CD4-positive, CD25-positive, alpha-beta regulatory T cell (primary cell): Measurements from ENCODE around the gene SLC43A1. TPM values are rescaled to one million over a fixed set of nuclear protein-coding genes. Genes with fewer than 3 reads are reported as not detected.

Source experiments
- ATAC-seq, 2 donors: fragments of 150-1000 bp; cut with Tn5 transposase; one replicate each; pipeline ENCODE4 v1.10.0; 2021; ENCODE audit warnings: low read depth in 2 of 2, moderate number of reproducible peaks in 2 of 2, moderate library complexity in 1 of 2
- DNase-seq, 3 donors: peaks; one replicate each; pipeline versions ENCODE4 v3.0.0 to v3.0.0-alpha.2; 2012 to 2022; ENCODE audit warnings: mixed read lengths in 1 of 3
- H3K27ac ChIP-seq: one replicate; pipeline ENCODE4 v1.7.0; 2013; ENCODE audit warnings: mild to moderate bottlenecking, low read length; ENCODE audit not compliant: insufficient read depth, poor library complexity, severe bottlenecking
- H3K27me3 ChIP-seq: one replicate; pipeline ENCODE4 v1.7.0; 2013; ENCODE audit warnings: low read length; ENCODE audit not compliant: control insufficient read depth, insufficient read depth
- H3K36me3 ChIP-seq: one replicate; pipeline ENCODE4 v1.7.0; 2013; ENCODE audit warnings: mild to moderate bottlenecking, low read length, moderate library complexity; ENCODE audit not compliant: control insufficient read depth, insufficient read depth
- H3K4me1 ChIP-seq: 2 replicates; pipeline ENCODE4 v1.7.0; 2013; ENCODE audit warnings: mild to moderate bottlenecking, low read length; ENCODE audit not compliant: insufficient read depth, control insufficient read depth, poor library complexity, severe bottlenecking
- H3K4me3 ChIP-seq: one replicate; pipeline ENCODE4 v1.7.0; 2013; ENCODE audit warnings: low read depth, mild to moderate bottlenecking, low read length, moderate library complexity
- H3K9me3 ChIP-seq, 2 experiments: 1 replicate in 1 of 2; 2 replicates in 1 of 2; pipeline ENCODE4 v1.7.0; 2013; ENCODE audit warnings: low read length in 2 of 2, mild to moderate bottlenecking in 1 of 2, moderate library complexity in 1 of 2; ENCODE audit not compliant: control insufficient read depth in 2 of 2
- H3K27ac Mint-ChIP-seq, 3 donors: one replicate each; pipeline ENCODE4 v1.8.0; 2020 to 2022; ENCODE audit warnings: mild to moderate bottlenecking in 3 of 3, mixed read lengths in 3 of 3, moderate library complexity in 2 of 3
- H3K27me3 Mint-ChIP-seq: one replicate; pipeline ENCODE4 v1.8.0; 2022; ENCODE audit warnings: mild to moderate bottlenecking, mixed read lengths
- H3K36me3 Mint-ChIP-seq: one replicate; pipeline ENCODE4 v1.8.0; 2020; ENCODE audit warnings: mixed read lengths
- H3K4me1 Mint-ChIP-seq, 4 donors: one replicate each; pipeline ENCODE4 v1.8.0; 2020 to 2022; ENCODE audit warnings: mixed read lengths in 4 of 4, mild to moderate bottlenecking in 1 of 4
- H3K4me3 Mint-ChIP-seq, 4 donors: one replicate each; pipeline ENCODE4 v1.8.0; 2020 to 2022; ENCODE audit warnings: mild to moderate bottlenecking in 4 of 4, mixed read lengths in 4 of 4, moderate library complexity in 3 of 4
- H3K9me3 Mint-ChIP-seq, 7 donors: one replicate each; pipeline ENCODE4 v1.8.0; 2020 to 2022; ENCODE audit warnings: mixed read lengths in 7 of 7, mild to moderate bottlenecking in 3 of 7, moderate library complexity in 2 of 7
- polyA plus RNA-seq, 4 donors: library from polyadenylated mRNA; unstranded; fragments of 300-500 nt; fragmentation: Illumina TruSeq; gene quantifications; one replicate each; pipeline ENCODE4 v1.2.3, GENCODE V29; 2021
- total RNA-seq: library from RNA; stranded (reverse); gene quantifications from one replicate; pipeline ENCODE4 v1.2.3, GENCODE V29; 2022

SLC43A1 gene
- total and polyA plus RNA-seq, 5 donors from 2014 or later: 12.8 to 29.9 (median 25.0) TPM

DNA sequence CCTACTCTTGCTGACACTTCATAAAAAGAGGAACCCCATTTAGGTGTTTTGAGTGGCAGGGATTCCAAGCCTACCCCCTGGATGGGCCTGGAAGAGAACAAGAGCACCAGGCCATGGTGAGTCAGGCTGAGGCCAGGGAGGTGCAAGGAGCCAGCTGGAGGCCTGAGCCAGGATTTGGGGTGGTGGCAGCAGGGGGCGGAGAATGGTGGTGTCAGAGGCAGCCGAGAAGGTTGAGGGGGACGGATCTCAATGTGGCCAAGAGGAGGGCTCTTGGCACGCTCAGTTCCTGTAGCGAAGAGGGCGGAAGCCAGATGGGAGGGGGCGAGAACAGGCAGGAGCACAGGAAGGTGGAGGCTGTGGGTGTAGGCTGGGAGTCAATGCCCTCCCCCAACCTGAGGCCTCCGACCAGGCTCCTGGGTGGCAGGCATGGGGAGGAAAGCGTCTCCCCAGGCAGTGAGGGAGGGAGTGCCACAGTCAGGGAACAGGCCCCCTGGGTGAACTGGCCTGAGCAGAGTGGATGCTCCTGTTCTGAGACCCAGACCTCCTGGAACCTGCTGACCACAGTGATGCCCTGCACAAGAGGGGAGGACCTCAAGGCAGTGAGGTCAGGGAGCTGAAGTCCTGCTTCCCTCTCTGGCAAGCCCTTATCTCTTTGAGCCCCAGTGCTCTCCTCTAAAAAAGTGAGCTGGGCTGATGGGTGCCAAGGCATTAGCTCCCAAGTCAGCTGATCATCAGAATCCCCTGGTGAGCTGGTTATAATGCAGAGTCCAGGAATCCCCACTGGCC, 41.3 kb downstream of the SLC43A1 start:
- peak overlapping the region; percentile 55 to 95 (median 64) for H3K27ac Mint-ChIP-seq
- H3K27me3 ChIP-seq: no peaks in the 10 kb centered on the region
- no peaks in the 10 kb centered on the region for H3K9me3 ChIP-seq
- peaks cover 0 to 3% (median 0%) of the 10 kb centered on the region in 7 donors for H3K9me3 Mint-ChIP-seq
- H3K4me3 Mint-ChIP-seq: peak overlapping the region in 3 of 4 donors; percentile 33 to 66 (median 42)
- peaks cover 30% of the 10 kb centered on the region for H3K27me3 Mint-ChIP-seq
- no peak overlapping the region for H3K27ac ChIP-seq
- H3K36me3 ChIP-seq: no peaks in the 10 kb centered on the region
- DNase-seq: peak in 1 of 3 donors; percentile 80
- ATAC-seq: peak; percentile 58 to 73
- peaks cover 0 to 39% (median 14%) of the 10 kb centered on the region in 4 donors for H3K4me1 Mint-ChIP-seq
- peaks cover 33% of the 10 kb centered on the region for H3K4me1 ChIP-seq
- H3K4me3 ChIP-seq: no peak overlapping the region
- H3K36me3 Mint-ChIP-seq: no peaks in the 10 kb centered on the region

DNA sequence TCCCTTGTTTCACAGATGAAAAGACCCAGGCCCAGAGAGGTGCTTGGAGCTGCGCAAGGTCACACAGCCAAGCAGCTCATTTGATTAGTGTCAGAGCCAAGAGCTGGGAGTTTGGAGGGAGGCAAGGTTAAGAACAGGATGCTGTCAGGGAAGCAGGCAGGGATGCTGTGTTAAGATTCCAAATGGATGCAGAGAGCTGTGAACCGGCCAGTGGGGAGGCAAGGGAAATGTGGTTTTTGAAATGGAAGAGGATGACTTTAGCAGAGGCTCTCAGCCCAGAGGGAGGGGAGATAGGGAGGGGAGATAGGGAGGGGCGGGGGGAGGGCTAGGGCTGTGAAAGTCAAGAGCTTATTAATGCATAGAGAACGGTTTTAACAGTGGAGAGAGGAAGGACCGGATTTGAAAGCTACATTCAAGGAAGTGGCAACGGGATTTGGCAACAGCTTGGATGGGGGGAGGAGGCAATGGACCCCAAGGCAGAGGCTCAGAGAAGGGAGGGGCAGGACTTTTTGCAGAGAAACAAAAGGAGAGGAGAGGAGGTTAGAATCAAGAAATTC, 42.1 kb downstream of the SLC43A1 start:
- peaks cover 22% of the 10 kb centered on the region for H3K27me3 Mint-ChIP-seq
- ATAC-seq (no peak), DNase-seq (no peak)
- Histone ChIP-seq H3K4me3 (no peak overlapping the region), H3K9me3 (no peaks in the 10 kb centered on the region), H3K36me3 (no peaks in the 10 kb centered on the region), H3K27ac (no peak overlapping the region), H3K4me1 (peaks cover 33% of the 10 kb centered on the region), H3K27me3 (no peaks in the 10 kb centered on the region)
- peaks cover 0 to 3% (median 0%) of the 10 kb centered on the region in 7 donors for H3K9me3 Mint-ChIP-seq
- no peaks in the 10 kb centered on the region for H3K36me3 Mint-ChIP-seq
- peak overlapping the region in 1 of 3 donors; percentile 64 for H3K27ac Mint-ChIP-seq
- H3K4me3 Mint-ChIP-seq: peak overlapping the region in 3 of 4 donors; percentile 33 to 64 (median 46)
- H3K4me1 Mint-ChIP-seq: peaks cover 0 to 39% (median 14%) of the 10 kb centered on the region in 4 donors

DNA sequence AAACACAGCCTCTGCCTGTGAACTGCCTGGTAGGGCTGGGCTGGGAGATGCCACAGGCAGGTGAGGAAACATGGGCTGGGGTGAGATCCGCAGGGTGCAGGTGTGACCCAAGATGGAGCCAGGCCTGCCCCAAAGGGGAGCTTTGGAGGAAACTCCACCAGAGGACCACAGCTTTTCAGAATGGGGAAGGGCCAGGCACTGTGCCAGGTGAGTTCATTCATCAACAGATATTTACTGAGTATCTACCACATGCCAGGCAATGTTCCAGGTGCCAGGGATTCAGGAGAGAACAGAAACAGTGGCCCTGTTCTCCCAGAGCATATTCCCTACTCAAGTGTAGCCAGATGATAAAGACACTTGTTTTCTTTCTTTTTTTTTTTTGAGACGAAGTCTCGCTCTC, 44.0 kb downstream of the SLC43A1 start:
- H3K36me3 Mint-ChIP-seq: no peaks in the 10 kb centered on the region
- Histone ChIP-seq H3K4me3 (no peak overlapping the region), H3K4me1 (peaks cover 27% of the 10 kb centered on the region), H3K27me3 (no peaks in the 10 kb centered on the region), H3K27ac (no peak overlapping the region), H3K36me3 (no peaks in the 10 kb centered on the region), H3K9me3 (no peaks in the 10 kb centered on the region)
- H3K27ac Mint-ChIP-seq: peak overlapping the region in 1 of 3 donors; percentile 11
- ATAC-seq (no peak), DNase-seq (no peak)
- H3K9me3 Mint-ChIP-seq: peaks cover 0 to 3% (median 0%) of the 10 kb centered on the region in 7 donors
- no peak overlapping the region for H3K4me3 Mint-ChIP-seq
- peaks cover 0 to 31% (median 12%) of the 10 kb centered on the region in 4 donors for H3K4me1 Mint-ChIP-seq
- H3K27me3 Mint-ChIP-seq: peaks cover 25% of the 10 kb centered on the region

DNA sequence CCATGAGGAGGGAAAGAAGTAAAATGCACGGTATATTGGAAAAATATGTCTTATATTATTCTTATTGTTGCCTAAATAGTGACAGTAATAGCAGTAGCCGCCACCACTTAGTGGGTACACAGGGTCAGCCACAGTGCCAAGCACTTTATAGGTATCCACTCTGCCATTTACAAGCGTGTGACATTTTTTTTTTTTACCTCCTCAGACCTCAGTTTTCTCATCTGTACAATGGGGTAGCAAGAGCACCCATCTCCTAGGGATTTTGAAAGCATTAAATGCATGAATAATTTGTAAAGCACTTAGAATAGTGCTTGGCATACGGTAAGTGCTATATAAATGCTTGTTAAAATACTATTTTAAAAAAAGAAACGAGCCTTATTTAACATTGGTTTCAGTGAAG, 46.2 kb downstream of the SLC43A1 start:
- H3K4me1 Mint-ChIP-seq: peaks cover 0 to 13% (median 3%) of the 10 kb centered on the region in 4 donors
- DNase-seq (no peak), ATAC-seq (no peak)
- Histone ChIP-seq H3K36me3 (no peaks in the 10 kb centered on the region), H3K4me3 (no peak overlapping the region), H3K9me3 (no peaks in the 10 kb centered on the region), H3K4me1 (peaks cover 5% of the 10 kb centered on the region), H3K27ac (no peak overlapping the region), H3K27me3 (no peaks in the 10 kb centered on the region)
- no peak overlapping the region for H3K27ac Mint-ChIP-seq
- H3K4me3 Mint-ChIP-seq: no peak overlapping the region
- H3K9me3 Mint-ChIP-seq: peaks cover 0 to 3% (median 0%) of the 10 kb centered on the region in 7 donors
- H3K36me3 Mint-ChIP-seq: no peaks in the 10 kb centered on the region
- peaks cover 24% of the 10 kb centered on the region for H3K27me3 Mint-ChIP-seq

DNA sequence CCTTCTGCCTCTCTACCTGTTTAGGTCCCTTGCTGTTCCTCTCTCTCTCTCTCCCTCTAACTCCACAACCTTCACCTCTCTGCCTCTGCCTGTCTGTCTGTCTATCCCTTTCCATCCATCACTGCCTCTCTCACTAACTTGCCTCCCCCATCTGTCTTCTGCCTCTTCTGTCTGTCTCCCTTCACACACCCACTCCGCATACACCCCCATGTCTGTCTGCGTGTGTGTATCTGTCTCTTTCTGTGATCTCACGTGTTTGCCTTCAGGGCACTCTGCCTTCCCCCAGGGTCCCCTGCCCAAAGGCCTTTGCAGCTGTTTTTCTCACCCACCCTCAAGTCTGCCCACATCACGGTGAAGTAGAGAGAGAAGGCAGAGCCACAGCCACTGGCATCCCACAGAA, 47.2 kb downstream of the SLC43A1 start:
- no peaks in the 10 kb centered on the region for H3K36me3 Mint-ChIP-seq
- peaks cover 0 to 2% (median 0%) of the 10 kb centered on the region in 7 donors for H3K9me3 Mint-ChIP-seq
- Histone ChIP-seq H3K4me3 (no peak overlapping the region), H3K4me1 (no peaks in the 10 kb centered on the region), H3K9me3 (no peaks in the 10 kb centered on the region), H3K27ac (no peak overlapping the region), H3K27me3 (no peaks in the 10 kb centered on the region), H3K36me3 (no peaks in the 10 kb centered on the region)
- H3K27me3 Mint-ChIP-seq: peaks cover 26% of the 10 kb centered on the region
- H3K4me1 Mint-ChIP-seq: peaks cover 0 to 4% (median 1%) of the 10 kb centered on the region in 4 donors
- no peak overlapping the region for H3K27ac Mint-ChIP-seq
- no peak overlapping the region for H3K4me3 Mint-ChIP-seq
- DNase-seq (no peak), ATAC-seq (no peak)

DNA sequence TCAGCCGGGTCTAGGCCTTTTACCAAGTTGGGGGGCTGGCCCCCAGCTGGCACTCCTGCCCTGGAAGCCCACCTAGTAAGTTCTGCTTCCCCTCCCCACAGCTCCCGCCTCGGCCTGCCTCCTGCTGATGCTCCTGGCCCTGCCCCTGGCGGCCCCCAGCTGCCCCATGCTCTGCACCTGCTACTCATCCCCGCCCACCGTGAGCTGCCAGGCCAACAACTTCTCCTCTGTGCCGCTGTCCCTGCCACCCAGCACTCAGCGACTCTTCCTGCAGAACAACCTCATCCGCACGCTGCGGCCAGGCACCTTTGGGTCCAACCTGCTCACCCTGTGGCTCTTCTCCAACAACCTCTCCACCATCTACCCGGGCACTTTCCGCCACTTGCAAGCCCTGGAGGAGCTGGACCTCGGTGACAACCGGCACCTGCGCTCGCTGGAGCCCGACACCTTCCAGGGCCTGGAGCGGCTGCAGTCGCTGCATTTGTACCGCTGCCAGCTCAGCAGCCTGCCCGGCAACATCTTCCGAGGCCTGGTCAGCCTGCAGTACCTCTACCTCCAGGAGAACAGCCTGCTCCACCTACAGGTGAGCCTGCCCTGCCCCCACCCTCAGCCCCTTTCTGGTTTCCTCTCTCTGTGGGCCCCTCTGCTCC, 47.9 kb downstream of the SLC43A1 start:
- DNase-seq: no peak
- H3K27ac ChIP-seq: no peak overlapping the region
- Mint-ChIP-seq H3K9me3 (peaks cover 0 to 2% (median 0%) of the 10 kb centered on the region in 7 donors), H3K36me3 (no peaks in the 10 kb centered on the region), H3K4me1 (peaks cover 0 to 3% (median 1%) of the 10 kb centered on the region in 4 donors), H3K27ac (no peak overlapping the region), H3K27me3 (peaks cover 26% of the 10 kb centered on the region), H3K4me3 (no peak overlapping the region)
- no peaks in the 10 kb centered on the region for H3K36me3 ChIP-seq
- no peak overlapping the region for H3K4me3 ChIP-seq
- H3K27me3 ChIP-seq: no peaks in the 10 kb centered on the region
- ATAC-seq: no peak
- no peaks in the 10 kb centered on the region for H3K4me1 ChIP-seq
- no peaks in the 10 kb centered on the region for H3K9me3 ChIP-seq

DNA sequence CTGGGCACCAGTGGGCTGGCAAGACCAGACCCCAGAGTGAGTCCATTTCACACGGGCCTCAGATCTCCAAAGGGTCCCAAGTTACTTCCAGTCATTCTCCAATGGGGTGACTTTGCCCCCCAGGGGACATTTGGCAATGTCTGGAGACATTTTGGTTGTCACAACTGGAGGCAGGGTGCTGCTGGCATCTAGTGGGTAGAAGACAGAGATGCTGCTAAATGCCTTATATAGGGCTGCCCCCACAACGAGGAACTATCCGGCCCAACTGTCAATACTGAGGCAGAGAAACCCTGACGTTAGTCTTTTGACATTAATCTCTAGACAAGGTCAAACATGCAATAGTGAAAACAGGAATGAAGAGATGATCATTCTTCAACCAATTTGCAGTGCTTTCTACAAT, 48.8 kb downstream of the SLC43A1 start:
- Histone ChIP-seq H3K27me3 (no peaks in the 10 kb centered on the region), H3K27ac (no peak overlapping the region), H3K9me3 (no peaks in the 10 kb centered on the region), H3K4me3 (no peak overlapping the region), H3K4me1 (no peaks in the 10 kb centered on the region), H3K36me3 (no peaks in the 10 kb centered on the region)
- no peak overlapping the region for H3K27ac Mint-ChIP-seq
- H3K9me3 Mint-ChIP-seq: peaks cover 0 to 2% (median 0%) of the 10 kb centered on the region in 7 donors
- no peaks in the 10 kb centered on the region for H3K36me3 Mint-ChIP-seq
- ATAC-seq (no peak), DNase-seq (no peak)
- H3K27me3 Mint-ChIP-seq: peaks cover 32% of the 10 kb centered on the region
- H3K4me1 Mint-ChIP-seq: peaks cover 0 to 3% (median 2%) of the 10 kb centered on the region in 4 donors
- H3K4me3 Mint-ChIP-seq: no peak overlapping the region
